GM18511 (cell line): ENCODE data around the gene DLG2.

Experiments used
- ATAC-seq: cut with Tn5 transposase; IDR thresholded peaks from one replicate; pipeline ENCODE4 v1.9.1; 2021; ENCODE audit warnings: mild to moderate bottlenecking, moderate library complexity; ENCODE audit not compliant: unreplicated experiment

The DLG2 gene

GRCh38 chr11:85132851-85133585, 494.1 kb downstream of the DLG2 start:
- no peak for ATAC-seq

GRCh38 chr11:85127349-85127748, 499.8 kb downstream of the DLG2 start:
- ATAC-seq = no peak

- ATAC-seq = peak; percentile 96
These were observed 503.4 kb downstream of the DLG2 start for GRCh38 chr11:85123752-85124231.

- ATAC-seq = no peak
These were observed 509.0 kb downstream of the DLG2 start for GRCh38 chr11:85118151-85118550.

GRCh38 chr11:85115798-85116197, 511.3 kb downstream of the DLG2 start:
- no peak for ATAC-seq

GRCh38 chr11:85114786-85115185, 512.4 kb downstream of the DLG2 start:
- no peak for ATAC-seq

GRCh38 chr11:85110246-85110645, 516.9 kb downstream of the DLG2 start:
- peak; percentile 88 for ATAC-seq

GRCh38 chr11:85109141-85109540, 518.0 kb downstream of the DLG2 start:
- peak; percentile 70 for ATAC-seq

GRCh38 chr11:85105868-85106267, 521.3 kb downstream of the DLG2 start:
- no peak for ATAC-seq

GRCh38 chr11:85099522-85099921, 527.6 kb downstream of the DLG2 start:
- ATAC-seq = no peak

- ATAC-seq = no peak
These were observed 528.1 kb downstream of the DLG2 start for GRCh38 chr11:85098996-85099395.

- peak; percentile 77 for ATAC-seq
These were observed 530.2 kb downstream of the DLG2 start for GRCh38 chr11:85096939-85097338.

- no peak for ATAC-seq
These were observed 531.9 kb downstream of the DLG2 start for GRCh38 chr11:85095239-85095638.

GRCh38 chr11:85094795-85095194, 532.3 kb downstream of the DLG2 start:
- no peak for ATAC-seq

- peak; percentile 61 for ATAC-seq
These were observed 537.5 kb downstream of the DLG2 start for GRCh38 chr11:85089654-85090053.

GRCh38 chr11:85088286-85088685, 538.9 kb downstream of the DLG2 start:
- ATAC-seq = no peak

- ATAC-seq = no peak
These were observed 540.5 kb downstream of the DLG2 start for GRCh38 chr11:85086504-85087284.

GRCh38 chr11:85076535-85077330, 550.4 kb downstream of the DLG2 start:
- ATAC-seq = no peak

GRCh38 chr11:85062659-85063058, 564.5 kb downstream of the DLG2 start:
- peak; percentile 99 for ATAC-seq

- no peak for ATAC-seq
These were observed 574.5 kb downstream of the DLG2 start for GRCh38 chr11:85052636-85053035.

GRCh38 chr11:85048801-85049200, 578.3 kb downstream of the DLG2 start:
- ATAC-seq = no peak
